A673 (cell line): ENCODE results near the gene IQGAP2.

Experiments used
- EZH2 ChIP-seq: fragments of 200-600 bp; sonication (generic); IDR thresholded peaks from 2 replicates; pipeline ENCODE4 v1.6.1; 2017; ENCODE audit warnings: borderline replicate concordance, low read depth, mild to moderate bottlenecking, mixed read lengths, antibody characterized with exemption, low read length; ENCODE audit not compliant: poor library complexity, severe bottlenecking
- TF ChIP-seq, protein P1 (sequence below): fragments of 300-800, 200-600 bp; sonication (generic); conservative IDR thresholded peaks from 2 replicates; pipeline ENCODE4 v1.5.1; 2017; ENCODE audit warnings: low read depth, mild to moderate bottlenecking, antibody characterized with exemption, low read length, moderate library complexity, mixed read lengths

DNA sequence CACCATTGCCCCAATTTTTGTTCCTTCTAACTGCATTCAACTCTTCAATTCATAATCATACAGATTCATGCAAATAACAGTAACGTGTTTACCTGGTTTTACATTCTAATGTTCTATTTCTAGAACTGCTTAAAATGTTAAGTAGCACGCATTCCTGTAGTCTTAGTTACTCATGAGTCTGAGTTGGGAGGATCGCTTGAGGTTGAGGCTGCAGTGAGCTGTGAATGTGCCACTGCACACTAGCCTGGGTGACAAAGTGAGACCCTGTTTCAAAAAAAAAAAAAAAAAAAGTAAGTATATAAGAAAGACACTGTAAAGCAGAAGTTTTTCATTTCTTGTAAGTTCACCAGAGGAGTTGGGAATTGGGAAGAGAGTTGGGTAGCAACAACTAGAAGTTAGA lies 114.2 kb downstream of the IQGAP2 start:
- TF ChIP-seq, protein P1, sequence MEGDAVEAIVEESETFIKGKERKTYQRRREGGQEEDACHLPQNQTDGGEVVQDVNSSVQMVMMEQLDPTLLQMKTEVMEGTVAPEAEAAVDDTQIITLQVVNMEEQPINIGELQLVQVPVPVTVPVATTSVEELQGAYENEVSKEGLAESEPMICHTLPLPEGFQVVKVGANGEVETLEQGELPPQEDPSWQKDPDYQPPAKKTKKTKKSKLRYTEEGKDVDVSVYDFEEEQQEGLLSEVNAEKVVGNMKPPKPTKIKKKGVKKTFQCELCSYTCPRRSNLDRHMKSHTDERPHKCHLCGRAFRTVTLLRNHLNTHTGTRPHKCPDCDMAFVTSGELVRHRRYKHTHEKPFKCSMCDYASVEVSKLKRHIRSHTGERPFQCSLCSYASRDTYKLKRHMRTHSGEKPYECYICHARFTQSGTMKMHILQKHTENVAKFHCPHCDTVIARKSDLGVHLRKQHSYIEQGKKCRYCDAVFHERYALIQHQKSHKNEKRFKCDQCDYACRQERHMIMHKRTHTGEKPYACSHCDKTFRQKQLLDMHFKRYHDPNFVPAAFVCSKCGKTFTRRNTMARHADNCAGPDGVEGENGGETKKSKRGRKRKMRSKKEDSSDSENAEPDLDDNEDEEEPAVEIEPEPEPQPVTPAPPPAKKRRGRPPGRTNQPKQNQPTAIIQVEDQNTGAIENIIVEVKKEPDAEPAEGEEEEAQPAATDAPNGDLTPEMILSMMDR, result no peak
- TF ChIP-seq EZH2, result no peak
